Measurements from ENCODE around the gene ASS1. TPM values are rescaled to one million over a fixed set of nuclear protein-coding genes. Genes with fewer than 3 reads are reported as not detected.

The ASS1 gene
- total RNA-seq, 1 donor from 2014 or later: 71.3 TPM

DNA sequence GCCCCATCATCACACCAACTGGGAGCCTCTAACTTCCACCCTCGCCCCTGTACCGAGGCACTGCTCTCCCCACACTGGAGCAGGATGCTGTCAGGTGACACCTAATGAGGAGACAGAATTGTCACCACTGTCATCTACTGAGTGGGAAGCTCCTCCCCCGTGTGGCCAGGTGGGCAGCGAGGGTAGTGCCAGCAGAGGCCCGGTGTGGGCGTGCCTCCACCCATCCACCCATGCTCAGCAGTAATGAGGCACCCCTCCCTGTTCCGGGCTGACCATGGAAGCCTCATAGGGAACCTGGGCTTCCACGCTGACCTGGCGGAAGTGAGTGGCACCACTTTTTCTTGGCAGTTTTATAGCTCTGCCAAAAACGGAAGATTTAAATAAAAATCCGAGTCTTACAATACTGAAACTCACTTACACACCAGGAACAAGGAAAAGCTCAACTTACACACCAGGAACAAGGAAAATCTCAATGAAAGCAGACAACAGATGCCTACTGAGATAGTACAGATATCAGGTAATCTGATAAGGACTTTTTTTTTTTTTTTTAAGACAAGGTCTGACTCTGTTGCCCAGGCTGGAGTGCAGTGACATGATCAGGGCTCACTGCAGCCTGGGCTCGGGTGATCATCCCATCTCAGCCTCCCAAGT lies 30.6 kb upstream of the ASS1 start:
- Histone ChIP-seq H3K27me3 (ENCODE audit: low read depth) (no peaks in the 10 kb centered on the region), H3K36me3 (no peaks in the 10 kb centered on the region), H3K4me1 (no peaks in the 10 kb centered on the region), H3K27ac (replicated peaks) (no peak overlapping the region), H3K9me3 (replicated peaks) (no peaks in the 10 kb centered on the region), H3K4me3 (no peak overlapping the region)
- DNase-seq: no peak
- intact Hi-C loops (cut with micrococcal nuclease): no loop called here
- TF ChIP-seq, protein P1, sequence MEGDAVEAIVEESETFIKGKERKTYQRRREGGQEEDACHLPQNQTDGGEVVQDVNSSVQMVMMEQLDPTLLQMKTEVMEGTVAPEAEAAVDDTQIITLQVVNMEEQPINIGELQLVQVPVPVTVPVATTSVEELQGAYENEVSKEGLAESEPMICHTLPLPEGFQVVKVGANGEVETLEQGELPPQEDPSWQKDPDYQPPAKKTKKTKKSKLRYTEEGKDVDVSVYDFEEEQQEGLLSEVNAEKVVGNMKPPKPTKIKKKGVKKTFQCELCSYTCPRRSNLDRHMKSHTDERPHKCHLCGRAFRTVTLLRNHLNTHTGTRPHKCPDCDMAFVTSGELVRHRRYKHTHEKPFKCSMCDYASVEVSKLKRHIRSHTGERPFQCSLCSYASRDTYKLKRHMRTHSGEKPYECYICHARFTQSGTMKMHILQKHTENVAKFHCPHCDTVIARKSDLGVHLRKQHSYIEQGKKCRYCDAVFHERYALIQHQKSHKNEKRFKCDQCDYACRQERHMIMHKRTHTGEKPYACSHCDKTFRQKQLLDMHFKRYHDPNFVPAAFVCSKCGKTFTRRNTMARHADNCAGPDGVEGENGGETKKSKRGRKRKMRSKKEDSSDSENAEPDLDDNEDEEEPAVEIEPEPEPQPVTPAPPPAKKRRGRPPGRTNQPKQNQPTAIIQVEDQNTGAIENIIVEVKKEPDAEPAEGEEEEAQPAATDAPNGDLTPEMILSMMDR (IDR thresholded peaks at IDR 0.05; ENCODE audit: borderline replicate concordance): no peak

GRCh38 chr9:130414910-130415746 lies 29.6 kb upstream of the ASS1 start:
- Histone ChIP-seq H3K27ac (replicated peaks) (no peak overlapping the region), H3K4me3 (no peak overlapping the region), H3K36me3 (no peaks in the 10 kb centered on the region), H3K27me3 (ENCODE audit: low read depth) (no peaks in the 10 kb centered on the region), H3K9me3 (replicated peaks) (no peaks in the 10 kb centered on the region), H3K4me1 (no peaks in the 10 kb centered on the region)
- intact Hi-C loops (cut with micrococcal nuclease): no loop called here
- no peak for DNase-seq
- TF ChIP-seq, protein P1 (IDR thresholded peaks at IDR 0.05; ENCODE audit: borderline replicate concordance): no peak

DNA sequence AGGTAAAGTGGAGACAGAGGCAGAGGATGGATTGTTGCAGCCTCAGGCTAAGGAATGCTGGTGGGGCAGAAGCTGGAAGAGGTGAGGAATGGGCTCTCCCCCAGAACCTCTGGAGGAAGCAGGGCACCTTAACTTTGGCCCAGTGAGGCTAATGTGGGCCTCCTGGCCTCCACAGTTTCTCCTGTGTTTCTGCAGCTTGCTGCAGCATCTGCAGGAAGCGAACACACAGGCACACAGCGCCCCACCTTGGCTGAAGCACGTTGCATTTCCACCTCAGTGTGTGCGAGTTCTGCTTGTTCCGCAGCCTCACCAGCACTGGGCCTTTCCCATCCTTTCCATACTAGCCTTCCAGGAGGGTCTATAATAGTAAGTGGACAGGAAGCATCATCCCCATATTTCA lies 27.2 kb upstream of the ASS1 start:
- Histone ChIP-seq H3K4me3 (no peak overlapping the region), H3K27me3 (ENCODE audit: low read depth) (peaks cover 11% of the 10 kb centered on the region), H3K27ac (replicated peaks) (no peak overlapping the region), H3K9me3 (replicated peaks) (no peaks in the 10 kb centered on the region), H3K36me3 (no peaks in the 10 kb centered on the region), H3K4me1 (peaks cover under 1% of the 10 kb centered on the region)
- intact Hi-C loops (cut with micrococcal nuclease): no loop called here
- no peak for DNase-seq
- TF ChIP-seq, protein P1 (IDR thresholded peaks at IDR 0.05; ENCODE audit: borderline replicate concordance): no peak

- TF ChIP-seq, protein P1 (IDR thresholded peaks at IDR 0.05; ENCODE audit: borderline replicate concordance): no peak
- Histone ChIP-seq H3K4me3 (no peak overlapping the region), H3K27me3 (ENCODE audit: low read depth) (peaks cover 11% of the 10 kb centered on the region), H3K36me3 (no peaks in the 10 kb centered on the region), H3K27ac (replicated peaks) (no peak overlapping the region), H3K4me1 (peaks cover 11% of the 10 kb centered on the region), H3K9me3 (replicated peaks) (no peaks in the 10 kb centered on the region)
- intact Hi-C loops (cut with micrococcal nuclease): no loop called here
- no peak for DNase-seq
Measured at GRCh38 chr9:130418776-130419175, 26.0 kb upstream of the ASS1 start.

DNA sequence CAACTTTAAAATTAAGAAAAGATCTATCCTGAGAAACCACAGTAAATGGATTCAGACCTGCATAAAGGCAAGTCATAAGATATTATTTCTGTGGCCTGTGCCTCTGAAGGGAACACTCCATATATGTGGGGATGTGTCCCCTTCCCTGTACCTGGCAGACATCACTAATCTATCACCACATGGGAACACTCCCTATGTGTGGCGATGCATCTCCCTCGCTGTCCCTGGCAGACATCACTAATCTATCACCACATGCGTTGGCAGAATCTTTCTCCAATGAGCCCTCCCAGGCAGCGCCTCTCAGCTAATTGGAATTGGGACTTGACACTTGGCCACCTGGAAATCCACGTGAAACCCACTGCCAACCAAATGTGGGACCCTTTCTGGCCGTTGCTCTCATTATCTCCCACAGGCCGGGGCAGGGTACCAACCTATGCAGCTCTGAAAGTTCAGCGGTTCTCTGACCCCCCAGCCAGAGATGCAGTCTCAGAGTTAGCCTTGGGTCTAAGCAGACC lies 25.2 kb upstream of the ASS1 start:
- Histone ChIP-seq H3K36me3 (no peaks in the 10 kb centered on the region), H3K27ac (replicated peaks) (no peak overlapping the region), H3K9me3 (replicated peaks) (no peaks in the 10 kb centered on the region), H3K4me3 (no peak overlapping the region), H3K27me3 (ENCODE audit: low read depth) (peaks cover 11% of the 10 kb centered on the region), H3K4me1 (peaks cover 11% of the 10 kb centered on the region)
- intact Hi-C loops (cut with micrococcal nuclease): no loop called here
- DNase-seq: no peak
- TF ChIP-seq, protein P1 (IDR thresholded peaks at IDR 0.05; ENCODE audit: borderline replicate concordance): no peak
